ENCODE measurements around the gene HMGCS2. TPM values are rescaled to one million over a fixed set of nuclear protein-coding genes. Genes with fewer than 3 reads are reported as not detected.

The HMGCS2 gene
- total RNA-seq, 1 experiment from 2014 or later: 10.2 TPM

GRCh38 chr1:119805247-119805646 is 36.5 kb upstream of the HMGCS2 start:
- Mint-ChIP-seq H3K4me3 (ENCODE audit: unreplicated experiment) (no peak overlapping the region), H3K27me3 (ENCODE audit: insufficient read depth, unreplicated experiment) (no peaks in the 10 kb centered on the region), H3K9me3 (ENCODE audit: unreplicated experiment) (no peaks in the 10 kb centered on the region), H3K4me1 (ENCODE audit: low read depth, unreplicated experiment) (peaks cover 6% of the 10 kb centered on the region), H3K27ac (ENCODE audit: unreplicated experiment) (no peak overlapping the region), H3K36me3 (ENCODE audit: insufficient read depth, unreplicated experiment) (no peaks in the 10 kb centered on the region)
- Histone ChIP-seq H3K27me3 (replicated peaks; ENCODE audit: control insufficient read depth, insufficient read depth, low read length) (no peaks in the 10 kb centered on the region), H3K9me3 (no peaks in the 10 kb centered on the region), H3K4me3 (ENCODE audit: low read depth, low read length) (no peak overlapping the region), H3K36me3 (ENCODE audit: control insufficient read depth, insufficient read depth, low read length) (no peaks in the 10 kb centered on the region; the same call in 1 of the 2 replicates), H3K4me1 (no peaks in the 10 kb centered on the region)
- DNase-seq: no peak
- POLR2A ChIA-PET: no interaction called here
- no peak for TF ChIP-seq CTCF (IDR thresholded peaks at IDR 0.05; ENCODE audit: insufficient read depth in 1 of 2, low read depth in 1 of 2, low read length in 1 of 2, severe bottlenecking in 1 of 2, unreplicated experiment in 1 of 2)
- BruUV-seq (replicated peaks): no TSS peak
- CTCF ChIA-PET: no interaction called here
- intact Hi-C loops (cut with micrococcal nuclease; ENCODE audit: unreplicated experiment): loop anchor here (10.0 kb wide), 1 partner anchor 160 kb away; no protein-coding TSS in a partner anchor

GRCh38 chr1:119799599-119800177 is 31.0 kb upstream of the HMGCS2 start:
- ChIA-PET POLR2A (no interaction called here), CTCF (no interaction called here)
- Mint-ChIP-seq H3K4me3 (ENCODE audit: unreplicated experiment) (no peak overlapping the region), H3K4me1 (ENCODE audit: low read depth, unreplicated experiment) (peaks cover 6% of the 10 kb centered on the region), H3K27me3 (ENCODE audit: insufficient read depth, unreplicated experiment) (no peaks in the 10 kb centered on the region), H3K27ac (ENCODE audit: unreplicated experiment) (no peak overlapping the region), H3K9me3 (ENCODE audit: unreplicated experiment) (no peaks in the 10 kb centered on the region), H3K36me3 (ENCODE audit: insufficient read depth, unreplicated experiment) (no peaks in the 10 kb centered on the region)
- DNase-seq: no peak
- H3K4me1 ChIP-seq: peaks cover 11% of the 10 kb centered on the region
- H3K9me3 ChIP-seq: no peaks in the 10 kb centered on the region
- no peak overlapping the region for H3K4me3 ChIP-seq (ENCODE audit: low read depth, low read length)
- H3K36me3 ChIP-seq (ENCODE audit: control insufficient read depth, insufficient read depth, low read length): no peaks in the 10 kb centered on the region; the same call in 1 of the 2 replicates
- TF ChIP-seq CTCF (IDR thresholded peaks at IDR 0.05; ENCODE audit: insufficient read depth in 1 of 2, low read depth in 1 of 2, low read length in 1 of 2, severe bottlenecking in 1 of 2, unreplicated experiment in 1 of 2): no peak
- BruUV-seq (replicated peaks): no TSS peak
- no peaks in the 10 kb centered on the region for H3K27me3 ChIP-seq (replicated peaks; ENCODE audit: control insufficient read depth, insufficient read depth, low read length)
- intact Hi-C loops (cut with micrococcal nuclease; ENCODE audit: unreplicated experiment): loop anchor here (10.0 kb wide), 1 partner anchor 165 kb away; no protein-coding TSS in a partner anchor

- Mint-ChIP-seq H3K9me3 (ENCODE audit: unreplicated experiment) (no peaks in the 10 kb centered on the region), H3K27ac (ENCODE audit: unreplicated experiment) (no peak overlapping the region), H3K36me3 (ENCODE audit: insufficient read depth, unreplicated experiment) (no peaks in the 10 kb centered on the region), H3K4me1 (ENCODE audit: low read depth, unreplicated experiment) (peaks cover 6% of the 10 kb centered on the region), H3K4me3 (ENCODE audit: unreplicated experiment) (no peak overlapping the region), H3K27me3 (ENCODE audit: insufficient read depth, unreplicated experiment) (no peaks in the 10 kb centered on the region)
- POLR2A ChIA-PET: no interaction called here
- H3K4me1 ChIP-seq: peaks cover 11% of the 10 kb centered on the region
- DNase-seq: no peak
- no peaks in the 10 kb centered on the region; the same call in 1 of the 2 replicates for H3K36me3 ChIP-seq (ENCODE audit: control insufficient read depth, insufficient read depth, low read length)
- intact Hi-C loops (cut with micrococcal nuclease; ENCODE audit: unreplicated experiment): no loop called here
- H3K4me3 ChIP-seq (ENCODE audit: low read depth, low read length): no peak overlapping the region
- TF ChIP-seq CTCF (IDR thresholded peaks at IDR 0.05; ENCODE audit: insufficient read depth in 1 of 2, low read depth in 1 of 2, low read length in 1 of 2, severe bottlenecking in 1 of 2, unreplicated experiment in 1 of 2): no peak
- H3K9me3 ChIP-seq: no peaks in the 10 kb centered on the region
- CTCF ChIA-PET: no interaction called here
- BruUV-seq (replicated peaks): no TSS peak
- H3K27me3 ChIP-seq (replicated peaks; ENCODE audit: control insufficient read depth, insufficient read depth, low read length): no peaks in the 10 kb centered on the region
Measured at GRCh38 chr1:119799003-119799402, 30.3 kb upstream of the HMGCS2 start.

Measured in Caco-2 (cell line).